Tibial nerve (tissue), 4 donors: ENCODE data around the gene MDM4. TPM values are rescaled to one million over a fixed set of nuclear protein-coding genes. Genes with fewer than 3 reads are reported as not detected.

ENCODE experiments used
- DNase-seq, 2 donors: peaks; one replicate each; pipeline ENCODE4 v3.0.0-alpha.2; 2019; ENCODE audit warnings: low spot score in 2 of 2
- H3K27ac ChIP-seq, 4 donors: fragments of 200-600 bp; sonication (generic) in 3 of 4; one replicate each; pipeline ENCODE4 v1.5.1; 2017 to 2019; ENCODE audit warnings: mild to moderate bottlenecking in 1 of 4
- H3K27me3 ChIP-seq, 2 donors: fragments of 200-600 bp; sonication (generic) in 1 of 2; one replicate each; pipeline versions ENCODE4 v1.5.1 to v1.6.0; 2017 to 2019
- H3K36me3 ChIP-seq, 3 donors: fragments of 200-600 bp; sonication (generic); one replicate each; pipeline ENCODE4 v1.5.1; 2018 to 2019
- H3K4me1 ChIP-seq, 4 donors: fragments of 200-600 bp; sonication (generic) in 3 of 4; one replicate each; pipeline ENCODE4 v1.5.1; 2017 to 2019
- H3K4me3 ChIP-seq, 4 donors: fragments of 200-600 bp; sonication (generic) in 3 of 4; one replicate each; pipeline ENCODE4 v1.5.1; 2017 to 2019; ENCODE audit warnings: mild to moderate bottlenecking in 1 of 4, moderate library complexity in 1 of 4
- H3K9me3 ChIP-seq, 4 donors: fragments of 200-600 bp; sonication (generic) in 3 of 4; one replicate each; pipeline ENCODE4 v1.5.1; 2017 to 2019
- CTCF ChIP-seq, 5 experiments: fragments of 200-600 bp in 3 of 5; fragments of 450-650 bp in 2 of 5; sonication (generic) in 3 of 5; IDR thresholded peaks; one replicate each; pipeline ENCODE4 v1.5.1; 2016 to 2019; ENCODE audit warnings: antibody characterized with exemption in 5 of 5, mild to moderate bottlenecking in 3 of 5, moderate library complexity in 2 of 5
- EP300 ChIP-seq, 2 donors: sonication (generic); formaldehyde crosslinking; IDR thresholded peaks; one replicate each; pipeline ENCODE4 v1.6.1; 2017; ENCODE audit warnings: antibody characterized with exemption in 2 of 2, mild to moderate bottlenecking in 1 of 2
- POLR2A ChIP-seq, 2 donors: fragments of 450-650 bp; IDR thresholded peaks; one replicate each; pipeline ENCODE4 v1.6.1; 2017; ENCODE audit warnings: antibody characterized with exemption in 2 of 2, mild to moderate bottlenecking in 2 of 2, moderate library complexity in 2 of 2
- WGBS, 2 donors: methylation state at CpG; one replicate each; pipeline ENCODE4 v1.1.5; 2018; 5-methylcytosine and 5-hydroxymethylcytosine counted together
- total RNA-seq, 4 donors: library from RNA; depleted of rRNA; stranded (reverse); fragments of >200 nt; gene quantifications; one replicate each; pipeline ENCODE4 v1.1.0, GENCODE V29; 2016

Gene MDM4
- total RNA-seq, 4 donors from 2014 or later = 83.0 to 113 (median 101) TPM

- WGBS, 2 donors = 78 to 85% methylated on average over 4 of the region's 4 CpGs
- Histone ChIP-seq H3K9me3 (no peaks in the 10 kb centered on the region), H3K36me3 (no peaks in the 10 kb centered on the region), H3K27ac (no peak overlapping the region), H3K4me3 (no peak overlapping the region), H3K4me1 (peaks cover 0 to 18% (median 6%) of the 10 kb centered on the region in 4 donors), H3K27me3 (no peaks in the 10 kb centered on the region)
- no peak for TF ChIP-seq EP300 (IDR thresholded peaks at IDR 0.05)
- no peak for TF ChIP-seq POLR2A (IDR thresholded peaks at IDR 0.05)
- TF ChIP-seq CTCF (IDR thresholded peaks at IDR 0.05) = no peak
- no peak for DNase-seq
Measured at GRCh38 chr1:204503913-204504519, 12.2 kb upstream of the MDM4 start.

GRCh38 chr1:204505674-204506200 lies 10.5 kb upstream of the MDM4 start:
- H3K4me3 ChIP-seq = peak overlapping the region; percentile 43 to 63 (median 59)
- WGBS, 2 donors = 1 to 2% methylated on average over 4 of the region's 4 CpGs
- TF ChIP-seq CTCF (IDR thresholded peaks at IDR 0.05) (no peak), EP300 (IDR thresholded peaks at IDR 0.05) (no peak), POLR2A (IDR thresholded peaks at IDR 0.05) (no peak)
- peak overlapping the region; percentile 82 to 95 (median 90) for H3K27ac ChIP-seq
- no peaks in the 10 kb centered on the region for H3K9me3 ChIP-seq
- DNase-seq = no peak
- H3K4me1 ChIP-seq = peaks cover 0 to 18% (median 6%) of the 10 kb centered on the region in 4 donors
- H3K36me3 ChIP-seq = no peaks in the 10 kb centered on the region
- H3K27me3 ChIP-seq = no peaks in the 10 kb centered on the region

GRCh38 chr1:204506201-204506968 lies 9.8 kb upstream of the MDM4 start:
- H3K27ac ChIP-seq = peak overlapping the region; percentile 82 to 95 (median 90)
- no peak for TF ChIP-seq CTCF (IDR thresholded peaks at IDR 0.05)
- no peak for TF ChIP-seq POLR2A (IDR thresholded peaks at IDR 0.05)
- TF ChIP-seq EP300 (IDR thresholded peaks at IDR 0.05) = peak; percentile 35 to 39

GRCh38 chr1:204506969-204507316 lies 9.3 kb upstream of the MDM4 start:
- Histone ChIP-seq H3K27ac (peak overlapping the region; percentile 82 to 95 (median 90)), H3K36me3 (no peaks in the 10 kb centered on the region), H3K9me3 (no peaks in the 10 kb centered on the region), H3K4me1 (peaks cover 0 to 18% (median 6%) of the 10 kb centered on the region in 4 donors), H3K27me3 (no peaks in the 10 kb centered on the region), H3K4me3 (peak overlapping the region; percentile 38 to 62 (median 50))
- TF ChIP-seq POLR2A (IDR thresholded peaks at IDR 0.05) (peak in 1 of 2 donors; percentile 9), EP300 (IDR thresholded peaks at IDR 0.05) (peak; percentile 40 to 86), CTCF (IDR thresholded peaks at IDR 0.05) (peak in 1 of 5 experiments; percentile 13)
- DNase-seq = peak; percentile 81 to 98
- WGBS, 2 donors = 0% methylated on average over 13 of the region's 13 CpGs

More at GRCh38 chr1:204506201-204506968, 9.8 kb upstream of the MDM4 start:
- no peaks in the 10 kb centered on the region for H3K27me3 ChIP-seq
- 1 to 2% methylated on average over 27 of the region's 27 CpGs for whole genome bisulfite sequencing, 2 donors
- peak in 1 of 2 donors; percentile 55 for DNase-seq
- peak overlapping the region; percentile 43 to 63 (median 59) for H3K4me3 ChIP-seq
- H3K9me3 ChIP-seq = no peaks in the 10 kb centered on the region
- H3K4me1 ChIP-seq = peaks cover 0 to 18% (median 6%) of the 10 kb centered on the region in 4 donors
- H3K36me3 ChIP-seq = no peaks in the 10 kb centered on the region
